ENCODE results near the gene EFCAB12.

- TF ChIP-seq CTCF (IDR thresholded peaks at IDR 0.05) (no peak), EZH2 (IDR thresholded peaks at IDR 0.05) (no peak), EZH2phosphoT487 (IDR thresholded peaks at IDR 0.05) (no peak)
Measured at GRCh38 chr3:129417326-129417725, 11.1 kb downstream of the EFCAB12 start.

All from neural progenitor cell (in vitro differentiated cells).